HepG2 (cell line): ENCODE data around the gene CAND1. TPM values are rescaled to one million over a fixed set of nuclear protein-coding genes. Genes with fewer than 3 reads are reported as not detected.

Experiments used
- AKAP8 ChIP-seq: sonication (generic); formaldehyde crosslinking; IDR thresholded peaks from 2 replicates; pipeline ENCODE4 v1.5.1; 2020; ENCODE audit warnings: mild to moderate bottlenecking, missing genetic modification reagents
- KLF9 ChIP-seq: IDR thresholded peaks from 2 replicates; pipeline ENCODE4 v1.6.1; 2016; ENCODE audit warnings: low read depth
- RAD51 ChIP-seq: fragments of 450-650 bp; IDR thresholded peaks from 2 replicates; pipeline ENCODE4 v1.6.1; 2016; ENCODE audit warnings: borderline replicate concordance
- RARA ChIP-seq: IDR thresholded peaks from 2 replicates; pipeline ENCODE4 v1.6.1; 2016; ENCODE audit warnings: missing genetic modification reagents, missing compliant biosample characterization
- SRF ChIP-seq: IDR thresholded peaks from 2 replicates; pipeline ENCODE4 v1.6.1; 2011; ENCODE audit warnings: mild to moderate bottlenecking, low read depth, low read length, moderate library complexity
- U2AF2 ChIP-seq: fragments of 200-400 bp; formaldehyde crosslinking; IDR thresholded peaks from 2 replicates; pipeline ENCODE4 v1.6.1; 2017; ENCODE audit warnings: low read depth, mild to moderate bottlenecking, low read length
- XRCC5 ChIP-seq: fragments of 200-400 bp; formaldehyde crosslinking; optimal IDR thresholded peaks from 2 replicates; pipeline ENCODE3; 2017; ENCODE audit warnings: mild to moderate bottlenecking, low read length
- ZBTB1 ChIP-seq: sonication (generic); formaldehyde crosslinking; IDR thresholded peaks from 2 replicates; pipeline ENCODE4 v1.4.0; 2020; ENCODE audit warnings: missing genetic modification reagents, borderline replicate concordance
- ZBTB40 ChIP-seq, 2 experiments: fragments of 450-650 bp in 1 of 2; sonication (generic) in 1 of 2; formaldehyde crosslinking in 1 of 2; IDR thresholded peaks; 2 replicates each; pipeline versions ENCODE4 v1.6.1 to v1.8.0; 2016 to 2022; ENCODE audit warnings: antibody characterized with exemption in 1 of 2, mild to moderate bottlenecking in 1 of 2, missing genetic modification reagents in 1 of 2
- ZFP41 ChIP-seq: sonication (generic); formaldehyde crosslinking; IDR thresholded peaks from 2 replicates; pipeline ENCODE4 v1.4.0; 2020; ENCODE audit warnings: mild to moderate bottlenecking, missing genetic modification reagents, borderline replicate concordance
- ZFP91 ChIP-seq: sonication (generic); formaldehyde crosslinking; IDR thresholded peaks from 2 replicates; pipeline ENCODE4 v1.9.0; 2022; ENCODE audit warnings: missing genetic modification reagents, mild to moderate bottlenecking, borderline replicate concordance
- ZNF772 ChIP-seq: sonication (generic); formaldehyde crosslinking; IDR thresholded peaks from 2 replicates; pipeline ENCODE4 v1.5.0; 2020; ENCODE audit warnings: mild to moderate bottlenecking, missing genetic modification reagents
- polyA plus RNA-seq, 8 experiments: library from polyadenylated mRNA; depleted of rRNA in 3 of 8; stranded (reverse) in 7 of 8; unstranded in 1 of 8; fragments of >200 nt; fragmentation: Illumina TruSeq in 4 of 8; extraction: Trizol in 4 of 8; gene quantifications; 2 replicates each; pipeline versions ENCODE4 v1.2.1 to v1.2.3, GENCODE V29; 2011 to 2016; ENCODE audit warnings: low read depth in 4 of 8, missing spikeins in 1 of 8, mixed read lengths in 1 of 8; ENCODE audit not compliant: insufficient read depth in 1 of 8
- total RNA-seq, 5 experiments: library from RNA; depleted of rRNA; stranded (reverse); fragments of >200 nt; fragmentation: Illumina TruSeq; extraction: Trizol; gene quantifications; 2 replicates each; pipeline ENCODE4 v1.2.3, GENCODE V29; 2016; ENCODE audit warnings: low read depth in 1 of 5
- TF ChIP-seq, protein P1 (sequence below): sonication (generic); formaldehyde crosslinking; IDR thresholded peaks from 2 replicates; pipeline ENCODE4 v1.8.1; 2022; ENCODE audit warnings: mild to moderate bottlenecking, missing genetic modification reagents
- TF ChIP-seq, protein P2 (sequence below): sonication (generic); formaldehyde crosslinking; IDR thresholded peaks from 2 replicates; pipeline ENCODE4 v1.5.0; 2020; ENCODE audit warnings: mild to moderate bottlenecking, missing genetic modification reagents, borderline replicate concordance

Gene CAND1
- total and polyA plus RNA-seq, 2 of the 13 experiments (the other 11 are each of a cell fraction or from before 2014, with no cell fraction given) = 56.2 to 138 TPM

- TF ChIP-seq ZBTB40 (IDR thresholded peaks at IDR 0.05) (no peak), ZBTB40 (CRISPR knock-in tag; IDR thresholded peaks at IDR 0.05) (peak; percentile 55), RAD51 (no peak), ZFP41 (CRISPR knock-in tag) (0 out of 2 replicates have a peak, but pooled peaks have one; percentile 32), ZNF772 (CRISPR knock-in tag) (no peak; the same call in 1 of the 2 replicates), RARA (CRISPR knock-in tag) (peak; percentile 76), SRF (peak; percentile 66; the same call in 1 of the 2 replicates), ZBTB1 (CRISPR knock-in tag) (peak; percentile 32; the same call in 1 of the 2 replicates), XRCC5 (peak; percentile 39), U2AF2 (0 out of 2 replicates have a peak, but pooled peaks have one; percentile 66), ZFP91 (CRISPR knock-in tag) (peak; percentile 76), AKAP8 (CRISPR knock-in tag) (peak; percentile 73; the same call in 1 of the 2 replicates), KLF9 (CRISPR knock-in tag) (no peak)
- TF ChIP-seq, protein P1, sequence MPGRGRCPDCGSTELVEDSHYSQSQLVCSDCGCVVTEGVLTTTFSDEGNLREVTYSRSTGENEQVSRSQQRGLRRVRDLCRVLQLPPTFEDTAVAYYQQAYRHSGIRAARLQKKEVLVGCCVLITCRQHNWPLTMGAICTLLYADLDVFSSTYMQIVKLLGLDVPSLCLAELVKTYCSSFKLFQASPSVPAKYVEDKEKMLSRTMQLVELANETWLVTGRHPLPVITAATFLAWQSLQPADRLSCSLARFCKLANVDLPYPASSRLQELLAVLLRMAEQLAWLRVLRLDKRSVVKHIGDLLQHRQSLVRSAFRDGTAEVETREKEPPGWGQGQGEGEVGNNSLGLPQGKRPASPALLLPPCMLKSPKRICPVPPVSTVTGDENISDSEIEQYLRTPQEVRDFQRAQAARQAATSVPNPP (CRISPR knock-in tag) = peak; percentile 8; the same call in 1 of the 2 replicates
- TF ChIP-seq, protein P2, sequence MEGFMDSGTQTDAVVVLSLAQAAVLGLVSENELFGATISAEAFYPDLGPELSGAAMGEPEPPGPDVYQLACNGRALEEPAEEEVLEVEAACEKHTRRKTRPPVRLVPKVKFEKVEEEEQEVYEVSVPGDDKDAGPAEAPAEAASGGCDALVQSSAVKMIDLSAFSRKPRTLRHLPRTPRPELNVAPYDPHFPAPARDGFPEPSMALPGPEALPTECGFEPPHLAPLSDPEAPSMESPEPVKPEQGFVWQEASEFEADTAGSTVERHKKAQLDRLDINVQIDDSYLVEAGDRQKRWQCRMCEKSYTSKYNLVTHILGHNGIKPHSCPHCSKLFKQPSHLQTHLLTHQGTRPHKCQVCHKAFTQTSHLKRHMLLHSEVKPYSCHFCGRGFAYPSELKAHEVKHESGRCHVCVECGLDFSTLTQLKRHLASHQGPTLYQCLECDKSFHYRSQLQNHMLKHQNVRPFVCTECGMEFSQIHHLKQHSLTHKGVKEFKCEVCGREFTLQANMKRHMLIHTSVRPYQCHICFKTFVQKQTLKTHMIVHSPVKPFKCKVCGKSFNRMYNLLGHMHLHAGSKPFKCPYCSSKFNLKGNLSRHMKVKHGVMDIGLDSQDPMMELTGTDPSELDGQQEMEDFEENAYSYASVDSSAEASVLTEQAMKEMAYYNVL (CRISPR knock-in tag) = no peak
Measured at GRCh38 chr12:67268896-67269632, at the start of gene CAND1 (continued).
